Midbrain (tissue), 1 donor: ENCODE measurements around the gene DCAF8L1.
"Not testable (repeated sequence)": the region's sequence is repeated elsewhere in the genome, so short reads cannot be mapped to it uniquely, and the experiment has no call there.

Experiments used
- DNase-seq: peaks from one replicate; lab custom pipeline; 2025; lab: John Stamatoyannopoulos, UW

The DCAF8L1 gene

GRCh38 chrX:27981349-27981748 lies at the start of gene DCAF8L1:
Gene DCAF8L1 (minus strand): TSS chrX:27981449. CDS start chrX:27981334, 115 bp downstream.
- DNase-seq = no peak

GRCh38 chrX:28022371-28022770 lies 41.1 kb upstream of the DCAF8L1 start:
- DNase-seq = no peak

DNA sequence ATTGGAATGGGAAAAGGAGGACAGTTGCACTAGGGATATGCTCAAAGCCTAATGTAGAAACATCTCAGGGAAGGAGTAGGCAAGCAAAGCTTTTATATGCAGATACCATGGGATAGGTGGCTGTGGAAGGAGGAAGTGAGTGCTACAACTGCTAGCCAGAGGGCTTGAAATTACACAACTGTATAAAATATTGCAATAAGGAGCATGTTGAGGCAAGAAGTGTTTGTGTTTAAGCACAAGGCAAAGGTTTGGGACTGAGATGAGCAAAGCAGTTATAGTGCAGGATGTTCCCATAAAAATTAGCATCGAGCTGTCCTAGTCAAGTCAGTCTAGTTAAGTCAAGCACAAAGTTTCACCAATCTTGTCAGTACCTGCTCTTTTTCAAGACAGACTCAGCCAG lies 35.6 kb upstream of the DCAF8L1 start:
- DNase-seq = no peak

- no peak for DNase-seq
Observed at GRCh38 chrX:28015993-28016392, 34.7 kb upstream of the DCAF8L1 start.

DNA sequence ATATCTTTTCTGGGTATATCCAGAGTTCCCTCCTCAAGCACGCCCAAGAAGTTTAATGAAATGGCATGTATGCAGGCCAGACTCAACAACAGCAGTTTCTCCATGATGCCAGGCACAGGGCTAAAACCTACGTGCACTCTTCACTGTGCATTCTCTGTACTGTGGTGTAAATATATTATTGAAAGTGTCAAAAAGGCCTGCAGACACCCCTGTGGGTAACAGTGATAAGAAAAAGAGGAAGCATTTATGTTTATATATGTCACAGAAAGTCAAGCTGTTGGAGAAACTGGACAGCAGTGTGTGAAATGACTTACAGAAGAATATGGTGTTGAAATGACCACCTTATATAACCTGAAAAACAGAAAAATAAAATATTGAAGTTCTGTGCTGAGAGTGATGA lies 29.6 kb upstream of the DCAF8L1 start:
- no peak for DNase-seq

- no peak for DNase-seq
Observed at GRCh38 chrX:27998666-27999065, 17.4 kb upstream of the DCAF8L1 start.

- no peak for DNase-seq
Observed at GRCh38 chrX:27997622-27998021, 16.4 kb upstream of the DCAF8L1 start.

GRCh38 chrX:27996132-27996531 lies 14.9 kb upstream of the DCAF8L1 start:
- DNase-seq = no peak

- no peak for DNase-seq
Observed at GRCh38 chrX:27995611-27996010, 14.4 kb upstream of the DCAF8L1 start.

DNA sequence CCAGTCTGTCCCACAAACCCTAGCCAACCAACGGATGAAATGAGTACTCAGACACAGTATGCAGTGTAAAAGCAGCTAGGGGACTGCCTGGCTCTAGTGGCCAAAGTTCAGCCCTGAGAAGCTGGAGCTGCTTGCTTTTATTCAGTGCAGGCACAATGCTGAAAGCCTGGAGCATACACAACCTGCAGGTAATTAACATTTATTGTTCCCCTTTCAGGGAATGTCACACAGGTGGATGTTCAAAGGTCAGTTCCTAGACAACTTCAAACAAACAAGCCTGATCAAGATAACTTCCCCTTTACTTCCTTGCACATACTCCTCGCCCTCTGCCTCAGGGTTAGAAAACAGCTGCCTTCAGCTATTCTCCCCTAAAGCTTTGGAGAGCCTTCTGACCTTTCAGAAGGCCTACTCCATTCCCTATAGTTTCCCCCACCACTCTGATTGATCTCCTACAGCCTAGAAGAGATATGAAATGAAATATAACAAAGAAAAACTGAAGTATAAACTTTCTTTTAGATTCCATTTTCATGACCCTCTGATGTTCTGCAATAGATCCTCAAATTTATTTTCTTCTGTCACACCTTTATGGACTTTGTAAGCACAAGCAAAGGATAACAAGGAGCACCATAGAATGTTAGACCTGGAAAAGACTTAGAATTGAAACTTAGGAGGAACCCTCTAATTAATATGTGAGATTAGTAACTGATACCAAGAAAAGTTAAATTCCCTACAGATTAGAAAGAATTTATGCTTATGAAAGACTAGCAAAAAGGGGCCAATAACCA lies 6.8 kb upstream of the DCAF8L1 start:
- DNase-seq = no peak

DNA sequence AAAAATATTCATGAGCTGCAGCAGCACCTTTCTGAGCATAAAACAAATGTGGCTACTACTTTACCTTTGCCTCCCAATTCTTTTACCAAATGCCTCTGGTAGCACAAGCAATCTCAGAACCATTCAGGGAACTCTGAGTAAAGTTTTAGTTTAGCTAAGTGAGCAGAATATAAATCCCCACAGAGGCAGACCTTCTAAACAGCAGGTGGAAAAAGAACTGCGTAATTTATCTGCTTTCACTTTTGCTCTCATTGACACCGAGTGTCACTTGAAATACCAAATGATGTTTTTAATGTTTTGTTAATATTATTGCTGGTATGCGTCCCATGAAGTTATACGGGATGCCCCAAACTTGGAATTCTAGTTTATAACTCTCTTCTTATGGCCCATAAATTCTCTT lies 4.3 kb downstream of the DCAF8L1 start:
- DNase-seq = not testable (repeated sequence)

DNA sequence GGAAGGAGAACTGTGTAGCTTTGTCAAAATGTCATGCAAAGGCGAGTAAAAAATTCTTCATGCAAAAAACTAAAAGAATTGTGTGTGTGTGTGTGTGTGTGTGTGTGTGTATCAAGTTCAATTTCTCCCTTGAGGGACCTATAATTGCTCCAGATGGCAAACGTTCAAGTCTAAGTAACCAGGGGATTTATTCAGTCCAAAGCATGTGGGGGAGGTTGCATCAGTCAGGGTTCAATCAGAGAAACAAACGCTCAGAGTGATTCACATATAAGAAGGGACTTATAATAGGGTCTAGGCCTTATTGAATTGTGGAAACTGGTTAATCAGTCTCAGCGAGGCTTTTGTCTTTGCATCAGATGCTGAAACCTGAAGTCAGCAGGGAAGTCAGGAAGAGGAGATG lies 5.0 kb downstream of the DCAF8L1 start:
- DNase-seq = no peak

DNA sequence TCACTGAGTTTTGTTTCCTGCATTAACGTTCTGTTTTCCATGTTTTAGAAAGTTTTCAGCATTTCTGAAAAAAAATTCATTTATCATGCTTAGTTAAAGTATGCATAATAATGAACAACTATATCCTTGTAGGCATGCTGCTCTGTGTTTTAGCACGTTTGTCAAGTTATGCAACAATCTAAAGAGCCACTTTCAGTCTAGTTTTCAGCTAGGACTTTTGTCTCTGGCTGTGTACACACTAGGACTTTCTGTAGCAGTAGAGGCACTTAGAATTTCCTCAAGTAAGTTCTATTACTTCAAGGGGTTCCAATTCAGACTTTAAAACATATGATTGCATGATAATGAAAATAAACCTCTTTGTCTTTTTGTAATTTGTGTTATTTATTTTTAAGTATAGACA lies 12.4 kb downstream of the DCAF8L1 start:
- no peak for DNase-seq

- DNase-seq = no peak
Observed at GRCh38 chrX:27968352-27968751, 12.9 kb downstream of the DCAF8L1 start.

DNA sequence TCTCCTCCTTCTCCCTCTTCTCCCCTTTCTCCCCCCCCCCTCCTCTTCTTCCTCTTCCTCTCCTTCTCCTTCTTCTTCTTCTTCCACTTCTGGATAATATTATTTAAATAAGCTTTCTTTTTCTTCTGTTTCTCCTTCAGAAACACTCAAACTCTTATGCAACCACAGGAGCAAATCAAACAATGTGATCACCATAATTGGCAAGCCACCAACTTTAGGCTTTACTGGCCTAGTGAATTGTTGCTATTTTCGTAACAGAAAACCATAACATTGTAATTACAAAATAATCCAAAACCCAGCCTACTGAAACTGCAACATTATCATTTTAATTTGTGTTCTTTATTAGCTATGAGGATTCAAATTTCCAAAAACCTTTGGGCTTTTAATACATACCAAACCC lies 14.3 kb downstream of the DCAF8L1 start:
- DNase-seq = no peak

DNA sequence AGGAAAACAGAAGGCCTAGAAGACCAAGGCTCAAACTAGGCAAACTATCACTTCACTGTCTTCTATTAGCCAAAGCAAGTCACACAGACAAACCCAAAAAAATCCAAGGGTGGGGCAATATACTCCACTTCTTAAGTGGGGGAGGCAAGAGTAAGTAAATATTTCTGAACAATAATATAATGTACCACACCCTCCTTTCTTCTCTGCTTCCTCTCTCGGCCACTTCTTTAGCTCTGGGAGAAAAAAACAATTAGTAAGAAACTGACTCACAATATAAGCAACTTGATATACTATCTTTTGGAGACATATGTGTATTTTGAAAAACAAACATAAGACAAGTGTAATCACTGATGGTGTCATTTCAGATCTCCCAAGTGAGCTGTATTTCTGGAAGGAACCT lies 14.8 kb downstream of the DCAF8L1 start:
- DNase-seq = no peak

DNA sequence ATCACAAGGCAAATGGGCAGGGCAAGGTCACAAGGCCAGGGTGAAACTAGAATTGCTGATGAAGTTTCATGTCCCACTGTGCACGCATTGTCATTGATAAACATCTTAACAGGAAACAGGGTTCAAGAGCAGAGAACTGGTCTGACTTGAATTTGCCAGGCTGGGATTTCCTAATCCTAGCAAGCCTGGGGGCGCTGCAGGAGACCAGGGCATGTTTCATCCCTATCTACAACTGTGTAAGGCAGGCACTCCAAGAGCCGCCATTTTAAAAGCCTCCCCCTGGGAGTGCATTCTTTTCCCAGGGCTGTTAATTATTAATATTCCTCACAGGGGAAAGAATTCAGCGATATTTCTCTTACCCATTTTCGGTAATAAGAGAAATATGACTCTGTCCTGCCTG lies 15.9 kb downstream of the DCAF8L1 start:
- not testable (repeated sequence) for DNase-seq

DNA sequence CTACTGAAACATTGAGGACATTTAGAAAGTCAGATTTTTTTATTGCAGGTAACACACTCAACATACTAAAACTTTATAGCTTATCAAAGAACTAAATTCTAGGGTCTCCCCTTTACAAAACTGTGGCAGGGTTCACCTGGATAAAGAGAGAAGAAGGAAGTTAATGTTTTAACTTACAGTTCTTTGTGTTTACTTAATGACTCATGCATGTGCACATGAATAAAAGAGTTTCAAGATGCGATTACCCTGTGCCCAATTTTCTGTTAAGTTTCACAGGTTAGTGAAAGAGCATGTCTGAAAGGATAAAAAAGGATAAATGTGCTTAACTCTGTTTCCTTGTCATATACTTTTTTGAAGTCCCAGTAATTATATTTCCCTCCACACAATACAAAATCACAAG lies 16.8 kb downstream of the DCAF8L1 start:
- DNase-seq = no peak

DNA sequence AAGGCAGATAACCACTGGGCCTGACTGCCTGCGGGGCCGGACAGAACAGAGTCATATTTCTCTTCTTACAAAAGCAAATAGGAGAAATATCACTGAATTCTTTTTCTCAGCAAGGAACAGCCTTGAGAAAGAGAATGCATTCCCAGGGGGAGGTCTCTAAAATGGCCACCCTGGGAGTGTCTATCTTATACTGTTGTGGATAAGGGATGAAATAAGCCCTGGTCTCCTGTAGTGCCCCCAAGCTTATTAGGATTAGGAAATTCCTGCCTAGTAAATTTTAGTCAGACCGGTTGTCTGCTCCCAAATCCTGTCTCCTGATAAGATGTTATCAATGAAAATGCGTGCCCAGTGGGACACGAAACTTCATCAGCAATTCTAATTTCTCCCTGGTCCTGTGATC lies 20.8 kb downstream of the DCAF8L1 start:
- not testable (repeated sequence) for DNase-seq

DNA sequence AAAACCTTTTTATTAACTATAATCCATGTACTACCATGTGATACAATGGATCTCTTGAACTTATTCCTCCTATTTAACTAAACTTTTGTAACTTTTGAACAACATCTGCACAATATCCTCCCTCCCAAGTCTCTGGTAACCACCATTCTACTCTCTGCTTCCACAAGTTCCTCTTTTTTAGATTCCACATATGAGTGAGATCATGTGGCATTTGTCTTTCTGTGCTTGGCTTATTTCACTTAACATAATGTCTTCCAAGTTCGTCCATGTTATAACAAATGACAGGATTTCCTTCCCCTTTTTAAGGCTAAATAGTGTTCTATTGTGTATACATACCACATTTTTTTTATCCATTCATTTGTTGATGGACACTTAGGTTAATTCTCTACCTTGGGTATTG lies 28.1 kb downstream of the DCAF8L1 start:
- no peak for DNase-seq

DNA sequence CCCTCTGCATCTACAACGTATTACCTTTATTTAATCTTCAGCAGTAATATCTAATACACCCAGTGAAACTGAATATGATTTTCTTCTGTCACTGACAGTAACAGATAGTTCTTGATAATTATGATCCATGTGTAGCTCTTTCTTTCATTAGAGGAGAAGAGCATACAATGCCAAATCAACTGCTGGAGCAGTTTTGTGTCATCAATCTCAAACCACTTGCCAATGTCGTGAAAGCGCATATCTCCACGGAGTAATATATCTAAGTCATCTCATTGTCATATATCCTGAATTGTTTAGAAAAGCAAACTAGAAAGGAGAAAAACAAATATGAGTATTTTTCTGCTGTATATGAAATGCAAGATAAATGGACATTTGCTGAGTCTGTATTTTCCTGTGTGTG lies 47.9 kb downstream of the DCAF8L1 start:
- DNase-seq = no peak
